SIG-M5 treated with dmso at 0.1 percent for 504 hours (cell line): ENCODE results near the gene EDA.

Source experiments
- DNase-seq: peaks from one replicate; lab custom pipeline; 2025; ENCODE audit not compliant: unreplicated experiment; lab: John Stamatoyannopoulos, UW

Gene EDA

DNA sequence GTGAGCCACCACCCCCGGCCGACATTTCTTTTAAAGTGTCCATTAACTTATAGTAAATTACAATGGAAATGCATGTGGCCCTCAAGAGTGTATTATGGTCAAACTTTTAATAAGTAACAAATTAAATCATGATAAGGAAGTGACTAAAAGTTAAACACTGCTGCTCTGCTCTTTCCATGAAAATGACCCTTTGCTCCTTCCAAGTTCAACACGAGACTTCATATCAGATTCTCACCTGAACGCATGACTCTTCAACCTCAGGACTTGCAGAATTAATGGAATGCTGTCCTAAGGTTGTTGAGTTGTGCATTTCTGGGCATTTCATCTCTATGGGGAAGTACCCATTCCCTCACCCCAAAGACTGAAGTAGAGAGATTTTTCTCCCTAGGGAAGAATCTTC, 406.7 kb downstream of the EDA start:
- no peak for DNase-seq

DNA sequence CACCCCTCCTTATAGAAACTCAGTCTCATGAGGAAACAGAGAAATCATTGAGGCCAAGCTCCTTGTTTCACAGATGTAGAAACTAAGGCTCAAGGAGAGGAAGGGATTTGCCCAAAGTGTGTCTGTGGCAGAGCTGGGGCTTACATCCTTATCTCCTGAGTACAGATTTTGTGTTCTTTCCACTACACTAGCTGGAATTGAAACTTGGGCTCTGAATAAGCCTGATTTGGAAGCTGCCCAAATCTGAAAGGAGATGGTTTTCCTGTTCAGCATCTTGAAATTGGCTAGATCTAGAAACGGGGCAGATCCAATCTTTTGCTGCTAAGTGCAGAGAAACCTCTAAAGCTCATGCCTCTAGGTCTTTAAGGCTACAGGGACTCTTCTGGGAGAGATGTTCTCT, 409.6 kb downstream of the EDA start:
- DNase-seq: no peak

DNA sequence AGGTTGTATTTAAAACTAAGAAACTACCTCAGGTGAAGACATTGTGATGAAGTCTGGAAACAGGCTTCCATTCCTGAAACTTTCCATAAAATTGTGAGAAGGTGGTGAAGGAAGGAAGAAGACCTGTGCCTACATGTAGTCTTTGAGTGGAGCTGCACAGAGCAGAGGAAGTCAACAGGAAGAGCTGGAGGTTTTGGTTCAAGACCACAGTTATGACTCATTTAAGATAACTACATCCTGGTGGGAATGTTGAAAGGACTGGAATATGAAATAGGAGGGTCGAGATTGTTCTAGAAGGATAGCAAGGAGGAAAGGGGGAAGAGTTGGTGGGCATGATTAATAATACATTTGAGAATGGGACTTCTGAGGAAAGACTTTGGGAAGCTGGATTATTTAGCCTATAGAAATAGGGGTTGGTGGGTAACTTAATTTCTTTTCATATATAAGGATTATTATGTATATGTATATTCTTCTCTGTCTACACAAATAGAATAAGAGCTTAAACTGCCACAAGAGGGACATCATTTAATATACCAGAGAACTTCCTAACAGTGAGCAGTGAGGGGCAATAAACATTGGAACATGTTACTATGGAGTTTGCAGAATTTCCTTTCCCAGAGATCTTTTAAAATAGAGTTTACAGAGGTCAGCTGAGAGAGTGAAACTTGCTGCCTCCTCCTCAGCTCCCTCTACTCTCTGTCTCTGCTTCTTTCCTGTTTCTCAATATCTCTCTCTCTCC, 410.4 kb downstream of the EDA start:
- DNase-seq: no peak

DNA sequence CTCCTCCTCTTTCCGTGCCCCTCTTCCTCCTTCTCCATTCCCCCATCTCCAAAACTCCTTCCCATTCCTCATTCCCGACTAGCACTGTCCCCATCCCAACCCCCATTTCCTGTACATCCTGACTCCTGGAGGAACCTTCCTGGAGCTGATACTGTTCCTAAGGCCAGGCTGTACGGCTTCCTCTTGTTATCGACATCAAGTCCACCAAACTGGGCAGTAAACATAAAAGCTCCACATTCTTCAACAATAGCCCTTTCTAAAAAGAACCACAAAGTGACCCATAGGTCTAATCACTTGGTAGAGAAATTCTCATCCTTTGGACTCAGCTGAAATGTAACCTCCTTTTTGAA, 410.9 kb downstream of the EDA start:
- DNase-seq: no peak

DNA sequence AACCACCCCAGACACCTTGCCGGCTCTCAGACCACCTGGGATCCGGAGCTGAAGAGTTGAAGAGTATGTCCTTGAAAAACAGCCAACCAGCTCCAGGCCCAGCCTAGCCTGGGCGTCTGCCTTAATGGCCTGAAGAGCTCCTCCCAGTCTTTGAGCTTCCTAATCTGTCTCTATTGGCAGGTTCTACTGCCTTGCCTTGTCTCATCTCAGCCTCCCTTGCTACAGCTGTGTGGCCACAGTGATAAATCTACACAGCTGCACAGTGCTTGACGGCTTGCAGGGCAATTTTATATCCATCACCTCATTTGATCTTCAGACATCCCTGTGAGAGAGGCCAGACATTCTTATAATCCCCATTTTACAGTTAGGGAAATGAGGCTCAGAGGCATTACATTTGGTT, 413.9 kb downstream of the EDA start:
- DNase-seq: no peak

DNA sequence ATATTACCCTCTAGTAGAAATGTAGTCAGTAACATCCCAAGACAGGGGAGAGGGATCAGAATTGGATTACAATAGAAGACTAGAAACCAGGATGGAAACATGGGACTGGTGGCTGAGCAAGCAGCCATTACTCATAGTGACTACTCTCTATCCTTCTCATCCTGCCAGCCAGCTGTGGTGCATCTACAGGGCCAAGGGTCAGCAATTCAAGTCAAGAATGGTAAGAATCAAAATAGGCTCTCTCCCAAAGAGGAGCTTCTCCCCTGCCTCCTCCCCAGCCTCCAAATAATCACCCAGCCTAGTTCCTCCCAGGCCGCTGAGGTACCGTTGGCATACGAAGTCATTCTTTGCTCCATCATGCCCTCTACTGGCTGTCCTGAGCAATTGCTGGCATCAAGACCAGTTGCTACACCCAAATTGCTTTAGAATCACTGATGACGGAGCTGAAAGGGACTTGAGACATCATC, 414.4 kb downstream of the EDA start:
- peak; percentile 62 for DNase-seq

DNA sequence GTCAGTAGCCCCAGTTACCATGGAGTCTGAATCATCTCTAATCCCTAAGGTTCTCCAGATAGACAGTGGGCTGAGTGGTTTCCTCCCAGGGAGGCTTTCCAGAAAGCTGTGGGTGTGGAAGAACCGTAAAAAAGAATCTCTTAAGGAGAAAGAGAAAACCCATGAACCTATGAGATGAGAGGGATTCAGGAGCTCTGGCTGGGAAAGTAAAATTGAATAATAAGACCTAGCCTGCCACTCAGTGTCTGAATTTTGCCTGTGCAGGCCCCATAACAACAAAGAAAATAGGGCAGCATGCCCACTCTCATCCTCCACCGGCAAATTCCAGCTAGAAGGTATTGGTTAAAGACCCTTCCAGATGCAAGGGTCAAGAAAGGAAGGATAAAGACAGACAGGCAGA, 416.9 kb downstream of the EDA start:
- DNase-seq: no peak

DNA sequence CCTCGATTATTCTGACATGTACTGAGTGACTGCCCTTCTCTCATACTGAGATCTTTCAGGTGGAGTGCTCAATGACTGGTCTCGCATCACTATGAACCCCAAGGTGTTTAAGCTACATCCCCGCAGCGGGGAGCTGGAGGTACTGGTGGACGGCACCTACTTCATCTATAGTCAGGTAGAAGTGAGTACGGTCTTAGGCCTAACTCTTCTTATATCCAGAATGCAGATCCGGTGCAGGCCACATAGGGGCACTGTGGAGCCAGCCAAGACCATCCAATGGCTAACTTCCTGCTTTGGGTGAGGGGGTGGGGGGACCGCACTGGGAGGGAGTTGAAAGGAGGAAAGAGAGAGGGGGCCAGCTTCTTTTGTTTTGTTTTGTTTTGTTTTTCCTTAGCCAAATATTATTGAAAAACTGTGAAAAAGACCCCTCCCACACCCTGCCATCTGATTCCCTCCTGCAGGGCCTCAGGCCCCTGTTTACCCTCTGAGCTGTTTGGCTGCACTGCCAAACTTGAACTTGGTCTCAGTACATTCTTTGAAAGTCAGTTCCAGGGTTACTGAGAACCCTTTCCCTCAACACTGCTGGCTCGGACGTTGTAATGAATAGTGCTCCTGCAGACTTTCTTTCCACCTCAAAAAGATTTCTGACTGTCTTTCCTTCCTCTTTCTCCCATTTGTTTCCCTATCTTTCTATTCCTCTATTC, 417.6 kb downstream of the EDA start:
- no peak for DNase-seq

DNA sequence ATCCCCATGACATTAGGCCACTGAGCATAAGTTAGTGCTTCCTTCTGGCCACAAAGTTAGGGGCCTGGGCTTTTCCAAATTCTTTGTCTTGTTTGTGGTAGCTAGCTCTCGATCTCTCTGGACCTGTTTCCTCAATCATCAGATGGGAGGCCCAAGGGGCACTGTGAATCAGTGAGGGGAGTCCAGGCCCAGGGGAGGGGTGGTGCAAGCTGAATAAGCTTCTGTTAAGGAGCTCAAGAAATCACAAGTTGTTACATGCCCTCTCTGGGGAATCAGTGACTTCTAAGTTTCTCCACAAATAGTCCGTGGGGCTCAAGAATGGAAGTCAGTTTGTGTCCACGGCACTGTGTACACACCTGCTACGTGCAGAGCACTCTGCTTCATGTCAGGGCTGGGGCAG, 418.7 kb downstream of the EDA start:
- DNase-seq: no peak

DNA sequence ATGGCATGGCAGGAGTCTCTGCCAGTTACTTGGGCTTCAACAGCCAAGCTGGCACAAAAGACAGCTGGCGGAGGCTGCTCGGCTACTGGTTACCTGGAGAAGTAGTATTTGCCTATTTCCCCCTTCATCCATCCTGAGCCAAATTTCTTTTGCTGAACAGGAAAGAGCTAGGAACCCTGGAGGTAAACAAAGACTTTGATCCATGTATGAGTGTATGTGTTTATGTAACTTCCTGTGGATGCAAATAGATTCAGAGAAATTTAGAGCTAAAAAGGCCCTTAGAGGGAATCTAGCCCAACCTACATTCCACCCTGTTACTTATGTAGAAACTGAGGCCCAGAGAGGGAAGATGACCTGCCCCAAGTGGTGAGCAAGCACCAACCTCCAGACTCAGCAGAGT, 422.6 kb downstream of the EDA start:
- no peak for DNase-seq

DNA sequence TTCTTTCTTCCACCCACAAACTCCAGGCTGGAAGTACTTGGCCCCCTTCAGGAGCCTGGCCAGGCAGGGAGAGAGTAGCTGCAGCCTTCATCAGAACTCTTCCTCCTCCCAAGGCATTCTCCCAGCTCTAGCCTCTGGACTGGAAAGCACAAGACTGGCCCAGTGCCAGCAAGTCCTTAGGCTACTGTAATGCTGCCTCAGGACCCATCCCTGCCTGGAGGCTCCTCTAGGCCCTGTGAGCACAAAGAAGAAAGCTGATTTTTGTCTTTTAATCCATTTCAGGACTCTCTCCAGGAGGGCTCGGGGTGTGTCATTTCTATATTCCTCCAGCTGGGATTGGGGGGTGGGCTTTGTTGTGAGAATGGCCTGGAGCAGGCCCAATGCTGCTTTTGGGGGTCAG, 423.0 kb downstream of the EDA start:
- no peak for DNase-seq

DNA sequence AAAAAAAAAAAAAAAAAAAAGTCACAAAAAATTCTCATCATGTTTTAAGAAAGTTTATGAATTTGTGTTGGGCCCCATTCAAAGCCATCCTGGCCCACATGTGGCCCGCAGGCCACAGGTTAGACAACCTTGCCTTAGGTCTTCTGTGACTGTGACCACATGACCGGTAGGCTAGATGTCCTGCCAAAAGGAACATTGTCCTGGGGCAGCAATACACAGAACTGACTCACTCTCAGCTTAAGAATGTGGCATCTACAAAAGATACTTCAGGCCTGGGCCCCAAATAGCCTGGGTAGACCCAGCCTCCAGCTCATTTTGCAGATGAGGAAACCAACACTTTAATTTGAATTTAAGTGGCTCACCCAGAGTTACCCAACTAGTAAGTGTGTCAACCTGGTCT, 423.8 kb downstream of the EDA start:
- DNase-seq: no peak

DNA sequence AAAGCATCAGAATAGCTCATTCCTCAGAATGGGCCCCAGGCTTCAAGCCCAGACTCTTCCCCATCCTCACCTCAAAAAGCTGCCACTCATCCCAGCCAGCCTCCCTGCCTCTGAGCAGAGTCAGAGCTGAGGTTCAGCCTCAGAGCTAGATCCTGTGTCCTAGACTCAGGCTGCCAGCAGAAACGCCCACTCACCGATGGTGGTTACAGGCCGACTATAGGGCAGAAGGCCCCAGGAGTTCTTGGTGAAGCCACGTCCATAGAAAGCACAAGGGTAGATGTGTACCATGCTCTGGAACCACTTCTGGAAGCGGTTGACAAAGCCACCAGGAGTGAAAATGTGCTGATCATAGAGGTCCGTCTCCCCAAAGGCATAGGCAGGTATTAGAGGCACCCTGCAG, 426.1 kb downstream of the EDA start:
- no peak for DNase-seq

DNA sequence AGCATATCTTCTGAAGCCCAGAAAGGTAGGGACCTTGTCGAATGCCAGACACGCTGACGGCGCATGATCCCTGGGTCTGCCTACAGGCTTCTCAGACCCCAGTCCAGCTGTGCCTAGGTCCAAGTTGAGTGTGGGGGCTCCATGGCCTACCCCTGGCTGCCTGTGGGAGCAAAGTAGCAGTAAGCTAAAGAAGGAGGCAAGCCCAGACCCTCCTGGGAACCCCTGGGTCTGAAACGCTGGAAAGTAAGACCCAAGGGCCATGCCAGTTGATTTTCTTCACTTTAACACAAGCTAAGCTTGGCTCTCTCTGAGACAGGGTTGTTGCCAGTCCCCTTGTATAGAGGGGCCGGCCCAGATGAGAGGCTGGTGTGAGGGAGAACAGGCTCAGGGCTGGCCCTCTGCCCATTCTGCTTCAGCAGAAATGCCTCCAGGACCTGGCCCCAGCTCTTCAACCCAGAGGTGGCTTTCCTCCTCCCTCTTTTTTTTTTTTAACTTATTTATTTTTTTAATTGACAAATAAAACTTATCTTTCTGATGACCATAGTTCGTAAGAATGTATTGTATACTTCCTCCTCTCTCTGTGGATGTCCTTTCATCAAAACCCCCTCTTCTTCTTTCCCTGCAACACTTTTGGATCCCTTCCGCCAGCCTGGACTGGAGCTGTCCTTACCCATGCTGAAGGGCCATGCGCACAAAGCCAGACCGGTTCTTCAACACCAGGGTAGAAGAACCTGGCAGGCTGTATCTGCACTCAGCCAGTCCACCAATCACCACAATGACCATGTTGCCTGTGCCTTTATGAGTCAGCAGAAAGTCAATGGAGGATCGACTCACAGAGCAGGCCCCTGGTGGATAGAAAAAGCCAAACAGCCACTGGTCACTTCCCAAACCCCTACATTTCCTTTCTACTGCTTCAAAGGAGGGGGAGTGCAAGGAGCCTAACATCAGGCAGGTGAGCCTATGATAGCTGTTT, 426.8 kb downstream of the EDA start:
- no peak for DNase-seq

DNA sequence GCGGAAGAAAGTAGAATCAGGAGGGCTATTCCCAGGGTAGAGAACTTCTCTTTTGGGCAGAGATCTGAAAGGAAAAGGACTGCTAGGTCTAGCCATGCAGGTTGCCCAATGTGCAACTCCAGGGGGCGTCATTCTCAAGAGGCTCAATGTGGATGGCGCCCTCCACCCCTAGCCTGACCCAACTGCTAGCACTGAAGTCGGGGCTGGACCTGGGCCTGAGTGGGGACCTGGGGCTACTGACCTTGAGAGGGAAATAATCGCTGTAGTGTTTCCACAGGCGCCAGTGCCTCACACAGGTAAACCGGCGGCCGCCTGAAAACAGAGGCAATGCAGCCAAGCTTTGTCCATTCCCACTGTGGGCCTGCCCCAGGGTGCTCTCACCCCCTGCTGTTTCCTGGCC, 427.8 kb downstream of the EDA start:
- DNase-seq: no peak

DNA sequence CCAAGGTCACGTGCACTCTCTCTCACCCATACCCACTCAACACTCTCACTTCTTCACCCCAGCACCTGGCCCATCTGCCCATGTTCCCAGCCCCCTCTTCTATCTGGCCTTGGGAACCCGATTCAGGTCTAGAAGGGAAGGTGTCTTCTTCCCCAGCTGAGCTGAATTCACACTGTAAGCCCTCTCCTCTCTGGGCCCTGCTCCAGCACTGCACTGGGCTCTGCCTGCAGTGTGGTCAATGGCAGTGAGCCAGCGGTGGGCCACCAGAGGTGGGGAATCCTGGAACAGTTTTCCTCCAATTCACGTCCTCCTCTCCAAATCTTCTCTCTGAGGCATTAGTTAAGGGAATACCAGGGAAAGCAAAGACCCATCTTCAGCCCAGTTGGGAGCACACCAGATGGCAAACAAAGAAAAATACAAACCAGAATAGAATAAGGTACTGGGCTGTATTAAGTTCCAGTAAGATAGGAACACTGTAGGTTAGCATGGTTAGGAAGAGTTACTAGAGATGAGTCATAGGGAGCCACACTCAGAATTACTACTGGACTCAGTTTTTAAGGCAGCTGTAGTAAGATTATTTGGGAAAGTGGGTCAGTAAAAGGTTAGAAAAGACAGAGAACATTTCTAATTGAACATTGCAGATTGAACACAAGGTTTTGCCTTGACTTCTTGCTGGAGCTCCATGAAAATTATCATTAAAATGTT, 428.8 kb downstream of the EDA start:
- no peak for DNase-seq

DNA sequence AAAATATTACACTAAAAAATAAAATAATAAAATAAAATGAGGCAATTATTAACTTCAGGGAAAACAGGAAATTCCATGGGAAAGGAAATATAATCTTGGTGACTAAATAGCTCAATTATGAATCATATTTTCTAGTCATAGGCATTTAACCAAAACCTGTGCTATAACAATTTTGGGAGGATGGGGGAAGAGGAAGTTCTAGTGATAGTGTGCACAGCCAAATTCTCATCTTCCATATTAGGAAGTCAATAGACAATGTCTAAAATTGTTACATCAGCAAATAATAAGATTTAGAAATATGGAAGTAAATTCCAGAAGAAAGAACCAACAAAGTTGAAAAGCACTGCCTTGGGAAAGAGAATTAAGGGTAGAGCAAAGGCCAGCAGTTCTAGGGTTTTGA, 431.1 kb downstream of the EDA start:
- DNase-seq: no peak

DNA sequence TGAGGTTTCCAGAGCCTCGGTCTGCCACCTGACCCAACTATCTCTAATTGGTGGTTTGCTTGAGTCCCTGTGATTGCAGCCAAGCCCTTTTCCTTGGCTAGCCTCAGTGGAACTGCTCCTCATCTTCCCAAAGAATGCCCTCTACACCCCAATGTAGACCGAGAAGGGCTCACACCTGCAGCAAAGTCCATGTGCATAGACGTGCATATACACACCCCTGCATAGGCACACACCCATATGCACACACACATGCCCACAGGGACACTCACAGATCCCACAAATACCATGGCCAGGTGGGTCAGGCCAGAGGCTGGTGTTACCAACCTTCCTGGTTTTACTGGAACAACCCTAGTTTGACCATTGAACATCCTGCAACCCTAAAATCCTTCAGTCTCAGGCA, 433.5 kb downstream of the EDA start:
- DNase-seq: no peak

DNA sequence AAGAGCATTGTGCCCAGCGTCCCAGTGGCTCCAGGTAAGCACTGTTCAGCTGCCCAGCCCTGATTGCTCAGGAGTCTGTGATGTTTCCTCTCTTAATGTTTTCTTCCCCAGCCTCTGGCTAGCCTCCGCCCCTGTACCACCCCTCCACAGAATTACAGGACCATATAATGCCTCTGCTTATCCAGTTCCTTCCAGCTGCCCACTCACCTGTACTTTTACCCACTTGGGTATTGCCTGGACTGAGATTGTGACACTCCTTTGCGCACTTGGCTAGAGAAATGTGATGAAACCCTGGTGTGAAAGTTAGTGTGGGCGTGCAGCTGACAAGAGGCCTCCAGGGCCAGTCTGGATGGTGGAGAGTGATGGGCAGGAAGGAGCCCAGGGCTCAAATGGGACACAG, 434.0 kb downstream of the EDA start, which contains the start of gene AWAT2:
Gene AWAT2 (minus strand): TSS at position 14 of the 400 bp plus-strand sequence. CDS start 6 bp downstream, at position 8.
- DNase-seq: no peak

DNA sequence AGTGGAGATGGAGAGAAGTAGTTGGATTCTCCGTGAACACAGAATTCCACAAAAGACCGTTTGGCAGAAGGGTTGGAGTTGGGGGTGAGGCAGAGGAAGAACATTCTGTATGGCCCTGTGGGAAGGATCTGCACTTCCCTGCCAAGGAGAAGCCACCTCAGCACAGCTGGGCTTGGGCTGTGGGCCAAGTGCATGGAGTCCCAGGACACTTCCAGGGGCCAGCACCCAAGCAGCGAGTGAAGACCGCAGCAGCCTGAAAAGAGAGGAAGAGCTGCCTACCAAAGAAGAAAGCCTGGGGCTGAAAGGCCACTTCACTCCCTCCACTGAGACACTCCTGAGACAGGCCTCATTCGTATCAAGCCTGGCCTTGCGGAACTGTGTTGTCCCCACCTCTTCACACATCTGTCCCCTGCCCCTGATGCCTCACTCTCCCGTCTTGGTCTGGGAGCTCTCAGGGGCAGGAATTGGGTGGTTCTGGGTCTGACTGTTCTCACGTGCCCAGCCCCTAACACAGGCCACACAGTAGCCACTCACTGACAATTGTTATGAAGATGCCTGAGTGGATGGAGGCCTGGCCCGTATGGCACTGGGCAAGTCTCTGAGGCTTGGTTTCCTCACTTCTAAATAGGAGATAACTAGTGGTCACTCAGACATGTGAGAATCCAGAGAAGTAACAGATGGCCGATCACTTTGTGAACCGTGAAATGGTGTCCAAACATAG, 437.1 kb downstream of the EDA start:
- no peak for DNase-seq
